Uterus (tissue), 2 donors: ENCODE results near the gene SMCO1.
"Not testable (repeated sequence)": the region's sequence is repeated elsewhere in the genome, so short reads cannot be mapped to it uniquely, and the experiment has no call there.

Source experiments
- CTCF ChIP-seq, 4 experiments: fragments of 200-600 bp in 2 of 4; fragments of 450-650 bp in 2 of 4; sonication (generic) in 2 of 4; IDR thresholded peaks; one replicate each; pipeline ENCODE4 v1.5.1; 2016 to 2019; ENCODE audit warnings: antibody characterized with exemption in 4 of 4, mild to moderate bottlenecking in 2 of 4, moderate library complexity in 1 of 4
- POLR2A ChIP-seq, 2 donors: fragments of 450-650 bp; IDR thresholded peaks; one replicate each; pipeline ENCODE4 v1.6.1; 2016; ENCODE audit warnings: antibody characterized with exemption in 2 of 2, mild to moderate bottlenecking in 1 of 2, moderate library complexity in 1 of 2

DNA sequence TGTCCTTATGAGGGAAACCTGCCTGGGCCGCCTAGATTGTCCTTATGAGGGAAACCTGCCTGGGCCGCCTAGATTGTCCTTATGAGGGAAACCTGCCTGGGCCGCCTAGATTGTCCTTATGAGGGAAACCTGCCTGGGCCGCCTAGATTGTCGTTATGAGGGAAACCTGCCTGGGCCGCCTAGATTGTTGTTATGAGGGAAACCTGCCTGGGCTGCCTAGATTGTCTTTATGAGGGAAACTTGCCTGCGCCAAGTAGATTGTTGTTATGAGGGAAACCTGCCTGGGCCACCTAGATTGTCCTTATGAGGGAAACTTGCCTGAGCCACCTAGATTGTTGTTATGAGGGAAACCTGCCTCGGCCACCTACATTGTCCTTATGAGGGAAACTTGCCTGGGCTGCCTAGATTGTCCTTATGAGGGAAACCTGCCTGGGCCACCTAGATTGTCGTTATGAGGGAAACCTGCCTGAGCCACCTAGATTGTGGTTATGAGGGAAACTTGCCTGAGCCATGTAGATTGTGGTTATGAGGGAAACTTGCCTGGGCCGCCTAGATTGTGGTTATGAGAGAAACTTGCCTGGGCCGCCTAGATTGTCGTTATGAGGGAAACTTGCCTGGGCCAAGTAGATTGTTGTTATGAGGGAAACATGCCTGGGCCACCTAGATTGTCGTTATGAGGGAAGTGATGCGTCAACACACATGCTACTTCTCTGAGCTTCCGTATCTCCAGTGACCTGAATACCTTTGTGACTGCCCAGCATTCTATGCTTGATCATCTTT lies 3.3 kb downstream of the SMCO1 start:
- TF ChIP-seq CTCF, POLR2A (IDR thresholded peaks at IDR 0.05): not testable (repeated sequence)
